Activated gamma-delta T cell treated with Interleukin-2 at 50 U/mL for 16 hours (primary cell): ENCODE data around the gene PCK1.
A peak's percentile ranks its signal among the peaks of the same experiment; 100 is the strongest.

Source experiments
- DNase-seq: peaks from one replicate; pipeline ENCODE4 v3.0.0-alpha.2; 2020

Gene PCK1

DNA sequence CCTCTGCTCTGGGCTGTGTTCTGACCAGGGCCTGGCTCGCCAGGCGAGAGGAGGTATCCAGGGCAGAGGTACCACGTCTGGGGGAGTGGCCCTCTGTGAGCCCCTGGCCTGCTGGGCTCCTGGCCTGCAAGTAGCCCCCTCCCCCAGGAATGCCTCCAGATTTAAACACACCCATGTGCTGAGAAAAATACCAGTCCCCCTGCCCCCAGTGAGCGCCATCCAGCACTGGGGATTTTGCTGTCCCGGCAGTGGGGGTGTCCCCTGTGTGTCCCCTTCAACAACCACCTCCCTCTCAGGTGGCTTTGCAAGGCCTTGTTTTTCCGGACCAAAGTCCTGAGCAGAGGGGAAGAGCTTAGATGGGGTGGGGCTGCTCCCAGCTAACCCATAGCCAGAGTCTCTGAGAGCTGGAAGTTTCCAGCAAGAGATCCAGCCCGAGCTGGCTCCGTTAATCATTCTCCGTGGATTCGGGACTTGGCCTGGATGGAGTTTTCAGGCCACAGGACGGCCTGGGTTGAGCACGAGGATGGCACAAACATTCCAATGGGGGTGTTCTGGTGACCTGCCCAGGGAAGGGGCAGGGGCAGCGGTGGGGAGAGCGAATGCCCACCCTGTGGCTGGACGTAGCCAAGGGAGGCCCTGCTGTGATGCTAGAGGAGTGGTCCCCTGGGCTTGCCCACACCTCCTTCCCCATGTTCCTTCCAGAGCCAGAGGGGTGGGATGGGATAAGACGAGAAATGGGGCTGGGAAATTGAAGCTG is 29.0 kb downstream of the PCK1 start:
- DNase-seq = no peak

DNA sequence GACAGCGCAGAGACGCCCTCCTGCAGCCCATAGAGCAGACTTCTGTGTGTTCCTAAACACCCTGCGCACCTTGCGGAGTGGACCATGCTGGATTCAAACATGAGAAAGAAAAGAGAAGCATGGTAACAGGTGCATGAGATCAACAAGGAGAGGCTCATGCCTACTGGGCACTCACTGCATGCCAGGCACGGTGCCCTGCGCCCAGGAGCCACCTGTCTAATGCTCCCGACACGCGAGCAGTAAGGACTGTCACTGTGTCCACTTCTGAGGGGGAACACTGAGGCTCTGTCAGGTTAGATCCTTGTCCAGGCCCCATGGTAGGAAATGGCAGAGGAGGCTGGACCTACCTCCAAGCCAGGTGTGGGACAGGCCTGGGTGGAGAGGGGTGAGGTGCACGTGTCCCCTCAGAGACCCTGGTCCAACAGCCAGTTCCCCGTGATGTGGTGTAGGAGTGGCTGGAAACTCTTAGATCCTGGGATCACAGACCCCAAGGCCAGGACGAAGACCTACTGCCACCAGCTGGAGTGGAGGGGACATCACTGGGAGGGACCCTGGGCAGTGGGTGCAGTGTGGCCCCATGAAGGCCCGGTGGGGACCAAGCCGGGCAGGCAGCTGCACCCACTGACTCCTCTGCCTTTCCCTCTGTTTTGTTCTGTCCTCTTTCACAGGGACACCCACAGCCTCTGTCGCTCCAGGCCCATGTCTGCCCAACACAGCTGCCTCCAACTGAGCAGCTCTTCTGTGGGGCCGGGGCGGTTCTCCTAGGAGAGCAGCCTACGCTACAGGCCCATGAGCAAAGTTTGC is 29.8 kb downstream of the PCK1 start:
- DNase-seq = no peak

DNA sequence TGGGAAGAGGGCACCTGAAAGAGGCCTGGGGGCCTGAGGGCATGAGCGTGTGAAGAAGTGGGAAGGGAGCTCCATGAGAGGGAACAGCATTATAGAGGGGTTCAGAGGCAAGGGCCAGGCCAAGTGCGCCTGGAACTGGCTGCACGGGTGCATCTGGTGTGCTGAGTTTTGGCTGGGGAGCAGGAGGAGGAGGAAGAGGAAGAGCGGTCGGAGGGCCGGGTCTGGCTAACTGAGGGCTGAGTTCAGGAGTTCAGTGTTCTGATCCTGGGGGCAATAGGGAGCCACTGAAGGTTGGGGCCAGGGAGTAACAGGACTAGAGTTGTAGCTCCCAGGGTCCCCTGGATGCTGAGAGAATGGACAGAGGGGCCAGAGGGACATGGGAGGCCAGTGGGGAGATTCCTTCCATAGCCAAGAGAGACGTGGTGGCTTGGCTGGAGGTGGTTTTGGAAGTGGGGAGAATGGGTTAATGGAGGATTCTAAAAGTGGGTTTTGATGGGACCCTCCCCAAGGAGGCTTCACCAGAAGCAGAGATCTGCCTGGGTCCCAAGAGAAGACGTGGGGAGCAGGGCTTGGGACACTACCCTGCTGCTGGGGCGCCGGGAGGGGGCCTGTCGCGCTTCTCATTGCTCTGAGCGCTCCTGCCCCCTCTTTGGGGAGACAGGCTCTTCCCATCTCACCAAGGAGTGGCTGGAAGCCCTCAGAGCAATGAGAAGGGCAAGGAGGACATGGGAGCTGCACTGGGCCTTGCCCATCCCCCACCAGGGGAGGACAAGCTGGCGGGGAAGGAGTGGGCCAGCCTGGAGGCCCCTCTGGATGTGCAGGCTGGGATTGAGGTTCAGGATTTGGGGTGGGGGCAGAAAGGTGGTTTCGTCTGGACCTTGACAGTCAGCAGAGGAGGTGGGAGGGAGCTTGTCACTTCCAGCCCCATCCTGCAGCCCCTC is 30.6 kb downstream of the PCK1 start:
- DNase-seq = no peak

DNA sequence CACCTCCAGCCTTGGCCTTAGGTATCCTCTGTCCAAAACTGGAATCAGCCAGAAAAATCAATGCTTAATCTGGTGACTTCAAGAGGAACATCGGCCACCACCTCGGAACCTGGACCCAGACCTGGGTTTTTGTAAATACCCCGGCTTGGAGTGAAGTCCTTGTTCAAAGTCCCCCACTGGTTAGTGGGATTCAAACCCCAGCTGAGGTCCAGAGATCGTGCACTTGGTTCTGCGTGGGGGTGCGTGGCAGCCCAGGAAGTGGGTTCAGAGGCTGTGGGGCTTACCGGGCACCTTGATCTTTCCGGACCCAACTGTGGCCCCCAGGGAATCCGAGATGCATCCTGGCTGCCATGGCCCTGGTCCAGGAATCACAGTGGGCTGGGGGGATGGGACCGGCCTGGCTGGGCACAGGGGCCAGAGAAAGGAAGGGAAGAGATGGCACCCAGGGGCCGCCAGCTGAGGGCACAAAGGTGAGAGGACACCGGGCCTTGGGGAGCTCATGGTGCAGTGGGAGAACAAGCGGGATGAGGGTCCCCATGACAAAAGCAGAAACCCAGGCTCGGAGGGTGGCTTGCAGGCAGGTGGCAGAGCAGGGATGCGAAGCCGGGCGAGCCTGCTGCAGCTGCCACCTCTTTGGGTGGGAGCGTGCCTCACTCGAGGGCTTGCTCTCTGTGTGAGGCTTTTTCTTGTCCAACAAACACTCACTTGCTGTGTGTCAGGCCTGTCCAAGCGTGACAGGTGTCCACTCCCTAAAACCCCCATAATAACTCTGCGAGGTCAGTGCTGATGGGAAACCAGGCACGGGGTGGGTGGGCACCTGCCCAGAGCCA is 31.6 kb downstream of the PCK1 start:
- DNase-seq = no peak

DNA sequence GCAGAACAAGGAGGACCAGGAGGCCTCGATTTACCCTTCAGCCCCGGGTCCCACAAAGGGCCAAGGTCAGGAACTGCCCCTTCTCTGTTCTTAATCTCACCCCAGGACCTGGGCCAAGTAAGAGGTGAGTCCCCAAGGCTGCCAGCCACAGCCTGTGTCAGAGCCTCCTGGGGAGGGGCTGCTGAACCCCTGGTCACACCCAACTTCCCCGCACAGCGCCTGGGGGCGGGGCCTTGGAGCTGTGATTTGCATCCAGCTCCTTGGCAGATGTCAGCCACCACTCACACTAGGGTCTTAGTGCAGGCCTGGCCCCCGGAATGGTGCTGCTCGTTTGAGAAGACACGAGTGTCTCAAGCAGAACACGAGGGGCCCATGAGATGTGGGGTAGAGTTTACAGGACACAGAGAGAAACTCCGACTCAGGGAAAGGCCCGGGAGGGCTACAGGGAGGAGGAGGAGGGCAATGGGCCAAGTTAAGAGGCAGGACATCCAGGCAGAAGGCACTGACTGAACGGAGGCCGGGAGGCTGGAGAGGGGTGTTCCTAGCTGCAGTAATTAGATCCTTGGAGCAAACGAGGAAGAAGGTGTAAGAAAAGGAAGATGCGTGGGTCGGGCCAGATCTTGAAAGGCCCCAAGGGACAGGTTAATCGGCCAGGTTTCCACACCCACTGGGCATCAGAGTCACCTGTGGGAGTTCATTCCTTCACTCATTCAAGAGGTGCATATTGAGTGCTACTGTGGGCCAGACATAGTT is 32.4 kb downstream of the PCK1 start:
- DNase-seq = no peak

DNA sequence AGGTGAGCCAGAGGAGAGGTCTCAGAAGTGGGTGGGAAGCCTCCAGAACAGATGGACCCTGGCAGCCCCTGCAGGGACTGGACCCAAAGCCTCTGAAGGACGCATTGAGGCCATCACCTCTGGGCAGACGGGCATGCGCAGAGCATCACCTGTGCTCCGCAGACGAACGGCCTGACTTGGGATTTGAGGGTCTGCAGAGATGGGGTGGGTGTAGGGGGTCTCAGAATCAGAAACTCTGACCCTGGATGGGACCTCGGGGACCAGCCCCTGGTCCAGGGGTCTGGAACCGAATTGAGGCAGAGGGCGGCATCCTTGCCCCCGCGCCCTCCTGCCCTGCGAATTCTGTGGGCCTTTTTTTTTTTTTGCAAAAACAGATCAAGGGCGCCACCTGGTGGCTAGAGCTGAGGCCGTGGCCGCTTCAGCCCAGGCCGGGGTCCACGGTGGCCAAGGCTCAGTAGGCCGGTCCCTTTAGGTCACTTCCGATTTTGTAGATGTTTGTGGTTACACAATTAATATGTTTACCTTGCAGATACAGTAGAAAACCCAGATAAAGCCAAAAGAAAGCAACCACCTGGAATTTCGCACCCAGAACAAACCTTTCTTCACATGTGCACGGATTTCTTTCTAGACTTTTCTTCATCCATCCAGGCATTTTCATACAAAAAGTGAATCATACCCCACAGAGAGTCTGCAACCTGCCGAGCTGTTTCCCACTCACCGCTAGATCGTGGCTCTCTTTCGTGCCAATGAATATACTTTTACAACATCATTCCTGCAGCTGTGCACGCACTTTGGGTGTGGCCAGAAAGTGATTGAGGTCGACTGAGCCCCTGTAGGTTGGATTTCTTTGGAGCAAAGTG is 33.4 kb downstream of the PCK1 start:
- DNase-seq = peak; percentile 54

DNA sequence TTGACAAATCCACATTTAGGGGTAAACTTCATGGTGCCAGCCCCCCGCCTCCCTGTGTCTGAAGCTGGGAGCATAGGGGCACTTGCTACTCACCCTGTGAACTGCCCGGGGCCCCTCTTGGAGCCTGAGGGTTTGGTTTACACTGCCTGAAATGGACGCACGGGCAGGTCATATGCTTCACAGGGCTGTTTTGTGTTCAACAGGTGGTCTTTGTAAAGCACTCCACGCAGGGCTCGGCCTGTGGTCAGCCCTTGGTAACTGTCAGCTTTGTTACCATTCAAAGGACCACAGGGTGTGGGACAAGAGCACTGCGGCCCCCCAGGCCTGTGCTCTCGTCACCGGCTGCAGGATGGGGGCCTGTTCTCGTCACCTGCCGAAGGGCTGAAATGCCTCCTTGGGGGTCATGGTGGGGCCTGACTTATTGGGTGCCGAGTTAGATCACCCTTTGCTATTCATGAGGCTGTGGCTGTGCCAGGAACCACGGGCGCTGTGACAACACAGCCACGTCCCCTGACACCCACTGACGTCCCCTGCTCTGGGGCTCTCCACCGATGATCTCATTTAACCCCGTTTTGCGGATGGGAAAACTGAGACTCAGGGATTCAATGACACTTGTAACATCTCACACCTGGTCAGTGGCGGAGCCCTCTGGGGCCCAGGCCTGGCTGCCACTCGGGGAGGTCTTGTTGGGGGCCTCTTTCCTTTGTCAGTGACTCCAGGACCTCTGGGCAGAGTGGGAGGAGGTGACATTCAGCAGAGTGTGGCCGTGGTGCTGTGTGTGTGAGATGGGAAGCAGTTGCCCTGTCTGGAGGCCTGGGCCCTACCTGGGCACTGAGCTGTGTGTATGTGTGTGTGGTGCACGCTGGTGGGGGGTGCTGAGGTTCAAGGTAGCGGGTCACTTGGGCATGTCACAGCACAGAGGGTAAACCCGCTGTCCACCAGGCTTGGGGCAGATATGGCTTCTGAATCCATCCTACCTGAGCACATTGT is 34.4 kb downstream of the PCK1 start:
- no peak for DNase-seq

DNA sequence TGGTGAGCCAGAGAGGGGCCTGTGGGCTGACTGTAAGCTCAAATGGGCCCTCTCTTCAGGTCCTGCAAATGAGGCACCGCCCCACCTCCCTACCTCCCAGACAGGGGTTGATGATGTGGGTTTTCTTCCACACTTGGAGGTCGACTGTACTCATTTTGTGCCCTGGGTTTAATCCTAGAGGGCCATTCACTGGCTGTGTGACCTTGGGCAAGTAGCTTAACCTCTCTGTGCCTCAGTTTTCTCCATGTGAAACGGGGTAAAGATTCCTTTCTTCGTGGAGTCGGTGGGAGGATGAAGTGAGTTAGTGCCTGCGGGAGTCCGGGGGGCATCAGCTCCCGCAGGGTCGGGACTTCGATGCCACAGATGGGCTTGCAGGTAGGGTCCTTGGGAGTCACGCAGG is 35.4 kb downstream of the PCK1 start:
- no peak for DNase-seq

DNA sequence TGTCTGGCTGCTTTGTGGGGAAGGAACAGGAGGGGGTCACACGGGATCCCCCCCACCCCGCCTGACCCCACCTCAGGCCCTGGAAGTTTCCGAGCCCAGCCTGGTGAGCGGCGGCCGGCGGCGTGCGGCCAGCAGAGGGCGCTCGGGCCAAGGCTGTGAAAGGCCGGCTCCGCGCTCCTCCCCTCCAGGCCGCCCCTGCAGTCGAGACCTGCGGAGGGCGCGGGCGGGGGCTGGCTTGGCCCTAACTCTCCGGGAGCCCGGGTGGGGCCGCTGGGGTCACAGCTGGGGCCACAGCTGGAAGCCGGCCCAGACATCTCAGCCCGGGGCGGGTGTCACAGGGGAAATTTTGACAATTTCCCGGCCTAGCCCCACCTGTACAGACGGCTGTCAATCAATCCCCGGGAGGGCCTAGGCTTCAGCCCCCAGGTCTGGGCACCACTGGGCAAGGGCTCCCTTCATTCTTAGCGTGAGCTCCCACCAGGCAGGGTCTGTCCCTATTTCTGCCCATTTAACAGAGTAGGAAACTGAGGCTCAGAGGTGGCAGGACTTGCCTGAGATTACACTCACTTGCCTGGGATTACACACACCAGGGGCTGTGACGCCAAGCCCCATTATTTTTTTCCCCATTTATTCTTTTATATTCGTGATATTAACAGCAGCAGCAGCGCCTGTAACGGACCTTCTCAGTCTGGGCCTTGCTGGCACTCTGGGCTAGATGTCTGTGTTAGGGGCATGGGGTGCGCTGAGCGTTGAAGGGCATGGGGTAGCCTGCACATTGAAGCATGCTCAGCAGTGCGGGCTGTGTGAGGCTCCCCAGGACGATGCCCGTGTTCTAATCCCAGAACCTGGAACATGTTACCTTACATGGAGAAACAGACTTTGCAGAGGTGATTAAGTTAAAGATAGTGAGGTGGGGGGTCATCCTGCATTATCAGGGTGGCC is 36.4 kb downstream of the PCK1 start:
- DNase-seq = peak; percentile 72

DNA sequence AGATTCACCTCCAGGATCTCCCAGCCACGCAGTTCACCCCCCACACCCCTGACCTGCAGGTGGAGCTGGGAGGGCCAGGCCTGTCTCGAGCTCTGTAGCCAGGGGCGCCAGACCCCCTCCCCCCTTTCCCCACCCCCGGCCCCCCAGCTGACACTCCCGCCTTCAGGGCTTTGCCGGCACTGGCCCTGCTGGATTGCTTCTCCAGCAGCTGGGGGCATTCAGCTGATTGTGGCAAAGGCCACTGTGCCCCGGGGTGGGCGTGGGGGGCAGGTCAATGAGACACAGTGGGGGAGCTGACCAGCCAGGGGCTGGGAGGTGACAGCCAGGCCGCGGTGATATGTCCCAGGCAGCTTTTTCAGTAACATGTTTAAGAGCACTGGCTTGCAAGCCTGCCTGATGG is 37.1 kb downstream of the PCK1 start:
- no peak for DNase-seq

DNA sequence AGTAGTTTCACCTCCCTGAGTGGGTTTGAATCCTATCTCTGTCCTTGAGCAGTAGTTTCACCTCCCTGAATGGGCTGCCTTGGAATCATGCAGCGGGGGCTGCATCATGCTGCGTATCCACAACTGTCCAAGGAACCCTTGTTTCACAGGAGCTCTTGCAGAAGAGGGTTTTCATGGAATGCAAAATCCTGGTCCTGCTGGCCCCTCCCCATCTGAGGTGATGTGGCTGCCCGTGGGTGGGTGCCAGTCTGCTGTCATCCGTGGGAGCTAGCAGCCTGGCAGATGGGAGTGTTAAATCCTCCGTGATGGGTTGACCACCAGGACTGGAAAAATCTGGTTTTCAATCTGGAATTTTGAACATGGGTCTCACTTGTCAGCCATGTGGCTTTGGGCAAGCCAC is 37.6 kb downstream of the PCK1 start:
- DNase-seq = no peak

DNA sequence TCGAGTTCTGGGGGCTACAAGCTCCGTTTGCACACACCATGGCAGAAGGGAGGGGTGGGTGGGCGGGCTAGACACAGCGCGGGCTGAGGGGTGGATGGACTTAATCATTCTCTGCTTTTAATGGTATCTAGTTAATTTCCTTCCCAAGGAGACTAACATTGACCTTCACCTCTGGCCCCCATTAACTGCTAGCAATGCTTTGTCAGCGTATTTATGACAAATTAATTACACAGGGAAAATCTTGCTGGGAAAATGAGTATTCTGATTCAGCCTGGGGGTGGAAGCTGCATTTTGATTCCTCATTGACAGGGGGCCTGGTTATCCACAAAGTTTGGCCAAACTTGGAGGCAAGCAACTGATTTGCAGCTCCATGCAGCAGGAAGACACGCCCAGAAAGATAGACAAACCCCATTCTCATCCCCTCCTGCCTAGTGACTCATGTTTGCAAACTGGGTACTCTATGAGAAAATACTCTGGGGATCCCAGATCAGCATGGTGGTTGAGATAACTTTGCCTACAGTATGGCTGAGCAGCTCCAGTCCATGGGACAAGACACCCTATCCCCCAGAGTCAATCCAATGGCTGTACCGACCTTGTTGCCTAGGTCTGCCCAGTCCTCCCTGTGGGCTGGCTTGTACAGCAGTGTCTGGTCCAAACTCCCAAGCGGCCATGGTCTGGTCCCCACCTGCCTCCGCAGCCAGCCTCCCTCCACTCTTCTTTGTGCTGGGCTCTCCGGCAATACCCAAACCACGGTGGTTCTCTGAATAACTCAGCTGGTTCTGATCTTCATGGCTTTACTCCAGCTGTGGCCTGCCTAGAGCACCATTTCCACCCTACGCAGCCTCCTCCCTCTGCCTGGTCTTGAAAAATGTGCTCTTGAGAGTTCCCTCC is 39.7 kb downstream of the PCK1 start:
- no peak for DNase-seq

DNA sequence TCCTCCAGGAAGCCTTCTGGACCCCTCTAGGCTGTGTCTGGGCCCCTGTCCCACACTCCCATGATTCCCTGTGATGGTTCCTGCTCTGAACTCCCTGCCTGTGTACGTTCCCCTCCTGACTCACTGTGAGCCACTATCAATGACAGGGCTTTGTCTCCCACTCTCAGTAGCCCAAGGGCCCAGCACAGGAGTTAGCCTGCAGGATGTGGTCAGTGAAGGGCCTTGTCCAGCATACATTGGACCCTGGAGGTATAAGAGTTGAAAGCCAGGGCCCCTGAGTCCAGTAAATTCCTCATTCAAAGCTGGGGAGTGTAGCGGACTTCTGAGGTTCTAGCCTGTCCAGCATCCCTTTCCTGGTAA is 40.3 kb downstream of the PCK1 start:
- no peak for DNase-seq

DNA sequence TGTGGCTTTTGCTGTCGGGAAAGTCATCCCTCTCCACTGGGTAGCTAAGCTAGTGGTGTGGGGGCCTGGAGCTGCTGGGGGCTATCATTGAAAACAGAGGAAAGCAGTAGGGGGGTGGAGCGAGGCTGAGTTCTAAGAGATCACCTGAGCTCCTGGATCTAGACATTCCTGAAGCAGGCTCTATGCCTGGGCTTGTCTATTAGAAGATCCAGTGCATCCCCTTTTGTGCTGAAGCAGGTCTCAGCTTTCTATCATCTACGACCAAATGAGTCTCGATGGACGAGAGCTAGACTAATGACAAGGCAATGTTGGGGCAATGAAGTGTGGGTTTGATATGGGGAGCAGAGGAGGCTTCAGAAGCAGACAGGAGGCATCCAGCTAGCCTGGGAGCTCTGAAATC is 40.8 kb downstream of the PCK1 start:
- no peak for DNase-seq

DNA sequence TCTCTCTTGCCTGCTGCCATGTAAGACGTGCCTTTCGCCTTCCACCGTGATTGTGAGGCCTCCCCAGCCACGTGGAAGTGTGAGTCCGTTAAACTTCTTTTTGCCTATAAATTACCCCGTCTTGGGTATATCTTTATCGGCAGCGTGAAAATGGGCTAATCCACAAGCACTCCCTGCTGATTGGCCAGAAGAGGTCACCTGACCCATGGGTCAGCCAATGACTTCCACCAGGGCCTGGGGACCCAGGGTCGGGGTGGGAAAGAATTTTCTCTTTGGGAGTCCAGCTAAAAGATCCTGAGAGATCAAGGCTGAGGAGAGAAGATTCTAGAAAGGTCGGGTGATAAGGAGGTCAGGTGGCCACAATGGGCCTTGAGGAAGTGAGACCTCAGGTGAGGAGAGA is 42.2 kb downstream of the PCK1 start:
- DNase-seq = no peak

DNA sequence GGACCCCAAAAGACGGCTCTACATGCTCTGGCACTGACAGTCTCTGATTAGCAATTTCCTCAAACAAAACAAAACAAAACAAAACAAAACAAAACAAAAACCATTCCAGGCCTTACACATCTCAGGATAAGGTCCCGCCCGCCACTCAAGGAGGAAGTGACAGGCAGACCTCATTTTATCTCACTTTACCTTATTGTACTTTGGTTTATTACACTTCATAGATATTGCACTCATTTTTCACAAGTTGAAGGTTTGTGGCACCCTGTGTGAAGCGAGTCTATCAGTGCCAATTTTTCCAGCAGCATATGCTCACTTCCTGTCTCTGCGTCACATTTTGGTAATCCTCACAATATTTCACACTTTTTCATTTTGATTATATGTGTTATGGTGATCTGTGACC is 44.1 kb downstream of the PCK1 start:
- DNase-seq = no peak

DNA sequence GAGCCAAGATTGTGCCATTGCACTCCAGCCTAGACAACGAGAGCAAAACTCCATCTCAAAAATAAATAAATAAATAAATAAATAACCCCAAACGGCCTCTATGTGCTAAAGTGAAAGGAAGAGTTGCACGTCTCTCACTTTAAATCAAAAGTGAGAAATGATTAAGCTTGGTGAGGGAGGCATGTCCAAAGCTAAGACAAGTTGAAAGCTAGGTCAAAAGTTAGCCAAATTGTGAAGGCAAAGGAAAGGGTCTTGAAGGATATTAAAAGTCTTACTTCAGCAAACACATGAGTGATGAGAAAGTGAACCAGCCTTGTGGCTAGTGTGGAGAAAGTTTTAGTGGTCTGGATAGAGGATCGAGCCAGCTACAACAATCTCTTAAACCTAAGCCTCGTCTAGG is 45.0 kb downstream of the PCK1 start:
- DNase-seq = no peak
